ENCODE measurements around the gene BMP7. TPM values are rescaled to one million over a fixed set of nuclear protein-coding genes. Genes with fewer than 3 reads are reported as not detected.

Gene BMP7
- total RNA-seq, 1 donor from 2014 or later: 3.7 TPM

- no peak for DNase-seq (ENCODE audit: low read depth)
- no peak for TF ChIP-seq CTCF (conservative IDR thresholded peaks at IDR 0.05; ENCODE audit: low read depth, low read length)
- no peak overlapping the region for H3K4me3 ChIP-seq (ENCODE audit: low read depth, low read length)
Measured at GRCh38 chr20:57200882-57201695, 65.4 kb downstream of the BMP7 start.

GRCh38 chr20:57199656-57200405, 66.6 kb downstream of the BMP7 start:
- no peak overlapping the region for H3K4me3 ChIP-seq (ENCODE audit: low read depth, low read length)
- TF ChIP-seq CTCF (conservative IDR thresholded peaks at IDR 0.05; ENCODE audit: low read depth, low read length): no peak
- DNase-seq (ENCODE audit: low read depth): no peak

- DNase-seq (ENCODE audit: low read depth): no peak
- no peak for TF ChIP-seq CTCF (conservative IDR thresholded peaks at IDR 0.05; ENCODE audit: low read depth, low read length)
- H3K4me3 ChIP-seq (ENCODE audit: low read depth, low read length): no peak overlapping the region
Measured at GRCh38 chr20:57198132-57199072, 68.0 kb downstream of the BMP7 start.

GRCh38 chr20:57197352-57198131, 68.9 kb downstream of the BMP7 start:
- DNase-seq (ENCODE audit: low read depth): no peak
- no peak overlapping the region for H3K4me3 ChIP-seq (ENCODE audit: low read depth, low read length)
- TF ChIP-seq CTCF (conservative IDR thresholded peaks at IDR 0.05; ENCODE audit: low read depth, low read length): no peak

- TF ChIP-seq CTCF (conservative IDR thresholded peaks at IDR 0.05; ENCODE audit: low read depth, low read length): no peak
- H3K4me3 ChIP-seq (ENCODE audit: low read depth, low read length): no peak overlapping the region
- DNase-seq (ENCODE audit: low read depth): no peak
Measured at GRCh38 chr20:57195469-57196100, 70.9 kb downstream of the BMP7 start.
